HCT116 (cell line): ENCODE results near the gene CCDC157.

Experiments used
- CTCF ChIP-seq, 3 experiments: fragments of 200-600 bp in 1 of 3; sonication (generic) in 1 of 3; IDR thresholded peaks in 2 of 3; conservative IDR thresholded peaks in 1 of 3; 2 replicates each; pipeline ENCODE4 v1.5.1; 2012 to 2017; ENCODE audit warnings: low read depth in 2 of 3, low read length in 2 of 3, antibody characterized with exemption in 1 of 3, borderline replicate concordance in 1 of 3, control low read depth in 1 of 3, mild to moderate bottlenecking in 1 of 3, mixed read lengths in 1 of 3, mixed run types in 1 of 3, moderate library complexity in 1 of 3; ENCODE audit not compliant: insufficient read depth in 1 of 3
- ELF1 ChIP-seq: IDR thresholded peaks from 2 replicates; pipeline ENCODE4 v1.6.1; 2012; ENCODE audit warnings: low read depth, borderline replicate concordance
- EZH2 ChIP-seq: fragments of 200-600 bp; sonication (generic); IDR thresholded peaks from 2 replicates; pipeline ENCODE4 v1.6.1; 2017; ENCODE audit warnings: antibody characterized with exemption, mixed run types
- EZH2phosphoT487 ChIP-seq: fragments of 200-600 bp; IDR thresholded peaks from 2 replicates; pipeline ENCODE4 v1.6.1; 2018; ENCODE audit warnings: antibody characterized with exemption, borderline replicate concordance
- MAX ChIP-seq: IDR thresholded peaks from 2 replicates; pipeline ENCODE4 v1.6.1; 2012
- POLR2A ChIP-seq: IDR thresholded peaks from 2 replicates; pipeline ENCODE4 v1.7.0; 2011; ENCODE audit warnings: borderline replicate concordance; ENCODE audit not compliant: insufficient read depth, insufficient read length; ENCODE audit errors: extremely low read depth
- POLR2AphosphoS5 ChIP-seq: IDR thresholded peaks from 2 replicates; pipeline ENCODE4 v1.6.1; 2011; ENCODE audit warnings: mild to moderate bottlenecking, low read depth, low read length, moderate library complexity
- TF ChIP-seq, protein P1 (sequence below): IDR thresholded peaks from 2 replicates; pipeline ENCODE4 v1.6.1; 2012

DNA sequence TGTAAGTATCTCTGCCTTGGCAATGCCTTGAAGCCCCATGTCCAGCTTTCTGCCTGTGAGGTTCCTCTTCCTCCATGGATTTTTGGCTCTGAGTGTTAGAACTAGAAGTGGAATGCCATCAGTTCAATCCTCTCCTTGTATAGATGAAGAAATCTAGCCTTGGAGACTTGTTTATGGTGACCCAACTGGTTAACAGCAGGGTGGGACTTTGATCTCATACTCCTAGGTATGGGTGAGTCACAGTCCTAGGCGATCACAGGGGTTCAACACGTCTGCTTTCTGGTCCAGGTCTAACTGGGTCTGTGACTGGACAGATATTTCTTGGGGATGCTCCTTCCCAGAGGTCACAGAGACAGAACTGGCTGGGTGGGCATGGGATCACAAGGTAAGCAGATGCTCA, 59.6 kb downstream of the CCDC157 start:
- TF ChIP-seq EZH2, result no peak
- TF ChIP-seq MAX, result no peak
- TF ChIP-seq ELF1, result no peak
- TF ChIP-seq, protein P1, sequence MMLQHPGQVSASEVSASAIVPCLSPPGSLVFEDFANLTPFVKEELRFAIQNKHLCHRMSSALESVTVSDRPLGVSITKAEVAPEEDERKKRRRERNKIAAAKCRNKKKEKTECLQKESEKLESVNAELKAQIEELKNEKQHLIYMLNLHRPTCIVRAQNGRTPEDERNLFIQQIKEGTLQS, result no peak
- TF ChIP-seq CTCF (IDR thresholded peaks at IDR 0.05 in 2 of 3, conservative IDR thresholded peaks at IDR 0.05 in 1 of 3; ENCODE audit: borderline replicate concordance in 1 of 3, insufficient read depth in 1 of 3, low read depth in 2 of 3, low read length in 2 of 3), result no peak
- no peak for TF ChIP-seq POLR2A
- TF ChIP-seq EZH2phosphoT487, result no peak
- no peak for TF ChIP-seq POLR2AphosphoS5
